ENCODE measurements around the gene CITED4.

CITED4 gene

DNA sequence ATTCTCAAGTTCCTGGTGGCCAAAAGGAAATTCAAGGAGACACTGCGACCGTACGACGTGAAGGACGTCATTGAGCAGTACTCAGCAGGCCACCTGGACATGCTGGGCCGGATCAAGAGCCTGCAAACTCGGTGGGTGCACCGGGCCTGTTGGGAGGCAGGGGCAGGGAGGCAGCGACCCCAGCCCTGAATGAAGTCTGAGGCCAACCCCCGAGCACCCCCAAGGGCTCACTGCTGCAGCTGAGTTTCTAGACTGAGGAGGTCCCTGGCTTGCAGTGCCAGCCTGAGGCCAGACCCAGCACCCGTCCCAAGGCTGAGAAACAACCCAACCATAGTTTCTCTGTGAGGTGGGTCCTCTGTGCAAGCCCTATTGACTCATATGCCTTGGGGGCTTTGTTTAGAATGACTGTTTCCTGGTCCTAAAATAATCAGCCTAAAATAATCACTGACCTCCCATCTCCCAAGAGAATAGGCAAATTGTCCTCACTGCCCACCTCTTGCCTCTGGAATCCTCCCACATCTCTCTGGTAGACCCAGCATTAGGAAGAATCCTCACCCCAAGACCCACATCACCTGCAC, 27.1 kb downstream of the CITED4 start:
- no peak for DNase-seq (ENCODE audit: low read depth in 2 of 2)

DNA sequence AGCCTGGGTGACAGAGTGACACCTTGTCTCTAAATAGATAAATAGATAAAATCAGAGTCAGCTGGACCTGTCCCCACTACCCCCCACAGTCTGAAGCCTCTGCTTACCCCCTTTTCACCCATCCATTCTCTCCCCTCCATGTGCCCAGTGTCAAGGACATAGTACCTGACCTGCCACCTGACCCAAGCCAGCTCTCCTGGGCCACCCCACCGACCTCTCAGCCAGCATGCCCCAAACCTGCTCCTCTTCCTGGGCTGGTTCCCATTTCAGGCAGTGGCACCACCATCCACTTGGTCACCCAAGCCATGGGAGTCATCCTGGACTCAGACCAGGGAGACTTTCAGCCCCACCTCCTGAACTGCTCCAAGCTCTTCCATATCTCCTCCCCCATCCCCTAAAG, 28.2 kb downstream of the CITED4 start:
- DNase-seq (ENCODE audit: low read depth in 2 of 2) = no peak

DNA sequence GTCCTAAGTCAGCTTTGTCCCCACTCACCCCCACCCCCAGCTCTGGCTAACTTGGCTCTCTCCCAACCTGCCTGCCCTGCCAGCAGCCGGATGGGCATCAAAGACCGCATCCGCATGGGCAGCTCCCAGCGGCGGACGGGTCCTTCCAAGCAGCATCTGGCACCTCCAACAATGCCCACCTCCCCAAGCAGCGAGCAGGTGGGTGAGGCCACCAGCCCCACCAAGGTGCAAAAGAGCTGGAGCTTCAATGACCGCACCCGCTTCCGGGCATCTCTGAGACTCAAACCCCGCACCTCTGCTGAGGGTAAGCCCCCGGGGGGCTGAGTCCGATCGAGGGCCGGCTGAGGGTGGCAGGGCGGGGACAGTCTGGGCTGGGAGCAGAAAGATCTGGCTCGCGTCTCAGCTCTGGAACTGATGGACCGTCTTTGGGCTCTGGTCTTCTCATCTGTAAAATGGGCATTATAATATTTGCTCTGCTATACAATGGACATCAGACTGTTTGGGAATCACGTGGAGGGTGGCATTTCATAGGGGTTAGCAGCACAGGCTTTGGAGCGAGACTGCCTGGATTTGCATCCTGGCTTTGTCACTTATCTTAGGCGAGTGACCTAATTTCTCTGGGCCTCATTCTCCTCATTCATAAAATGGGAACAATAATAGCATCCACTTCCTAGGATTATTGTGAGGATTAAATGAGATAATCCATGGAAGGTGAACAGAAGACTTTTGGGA, 31.0 kb downstream of the CITED4 start:
- DNase-seq (ENCODE audit: low read depth in 2 of 2) = no peak

DNA sequence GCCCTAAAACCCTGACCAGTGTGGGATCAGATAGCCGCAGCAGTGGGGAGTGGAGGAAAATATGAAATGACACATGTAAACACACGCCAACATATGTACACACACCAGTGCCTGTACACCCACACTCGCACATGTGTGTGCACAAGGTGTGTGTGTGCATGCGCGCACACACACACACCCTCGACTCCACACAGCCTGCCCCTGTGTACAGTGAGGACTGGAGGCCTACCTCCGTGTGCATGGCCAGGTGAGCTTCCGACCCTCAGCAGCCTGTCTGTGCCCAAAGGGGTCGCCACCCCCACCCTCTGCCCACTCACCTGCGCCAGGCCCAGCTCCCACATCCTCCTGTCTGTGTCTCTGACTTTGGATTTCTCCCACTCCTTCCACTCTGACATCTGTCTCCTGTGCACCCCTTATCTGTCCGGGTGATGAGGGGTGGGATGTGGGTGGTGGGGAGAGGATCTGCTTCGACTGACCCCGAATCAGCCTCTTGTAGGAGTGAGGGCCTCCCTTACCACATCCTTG, 31.7 kb downstream of the CITED4 start:
- DNase-seq (ENCODE audit: low read depth in 2 of 2) = no peak

DNA sequence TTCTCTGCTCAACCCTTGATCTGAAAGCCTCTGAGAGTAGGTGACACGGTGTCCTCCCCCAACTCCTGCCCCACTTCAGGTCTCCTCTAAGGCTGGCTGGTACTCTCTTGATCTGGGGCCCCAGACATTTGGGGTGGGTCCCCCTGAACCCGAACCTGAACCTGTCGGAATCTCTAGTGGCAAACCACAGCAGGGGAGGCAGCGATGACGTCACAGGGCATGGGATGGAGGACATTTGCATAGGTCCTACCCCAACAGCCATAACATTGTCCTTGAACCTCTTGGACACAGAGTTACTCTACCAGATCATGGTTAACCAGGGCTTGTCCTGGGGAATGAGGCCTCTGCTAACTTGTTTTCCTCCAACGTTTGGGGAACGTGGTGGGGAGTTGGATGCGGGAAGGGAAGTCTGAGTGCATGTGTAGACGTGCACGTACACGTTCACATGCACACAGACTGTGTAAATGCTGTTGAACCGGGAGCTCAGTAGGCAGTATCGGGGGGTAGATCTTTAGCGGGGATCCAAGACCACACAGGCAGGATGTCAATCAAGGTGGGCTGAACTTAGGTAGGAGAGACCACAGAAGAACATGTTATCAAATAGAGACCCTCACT, 32.4 kb downstream of the CITED4 start:
- DNase-seq (ENCODE audit: low read depth in 2 of 2) = no peak

DNA sequence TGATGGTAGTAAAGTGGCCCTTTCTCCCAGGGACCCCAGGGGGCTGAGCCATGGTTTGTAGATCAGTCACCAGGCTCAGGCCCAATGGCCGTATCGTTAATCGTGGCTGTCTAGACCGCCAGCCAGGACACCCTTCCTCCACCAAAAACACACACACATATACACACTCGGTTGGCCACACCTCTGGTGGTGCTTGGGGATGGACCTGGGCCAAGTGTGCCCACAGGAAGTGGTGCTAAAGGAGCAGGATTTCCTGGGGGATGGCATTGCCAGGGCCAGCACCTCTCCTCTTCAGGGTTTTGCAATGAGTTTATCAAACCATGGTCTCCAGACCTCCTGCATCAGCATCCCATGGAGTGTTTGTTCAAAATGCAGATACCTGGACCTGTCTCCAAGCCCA, 36.2 kb downstream of the CITED4 start:
- DNase-seq (ENCODE audit: low read depth in 2 of 2) = no peak

DNA sequence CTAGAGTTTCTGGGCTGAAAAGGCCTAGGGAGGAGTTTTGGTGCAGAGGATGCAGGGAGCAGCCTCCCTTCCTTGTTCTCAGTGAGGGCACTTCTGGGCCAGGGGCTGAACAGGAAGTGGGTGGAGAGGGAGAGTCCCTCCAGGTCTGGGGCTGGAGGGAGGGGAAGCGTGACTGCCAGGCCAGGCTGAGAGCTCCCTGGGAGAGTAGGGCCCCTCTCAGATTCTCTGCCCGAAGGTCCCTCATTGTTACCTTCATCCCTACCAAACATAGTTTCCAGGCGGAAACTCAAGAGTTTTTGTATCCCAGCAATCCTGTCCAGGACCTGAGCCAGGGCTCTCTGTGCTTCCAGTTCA, 36.8 kb downstream of the CITED4 start:
- no peak for DNase-seq (ENCODE audit: low read depth in 2 of 2)

DNA sequence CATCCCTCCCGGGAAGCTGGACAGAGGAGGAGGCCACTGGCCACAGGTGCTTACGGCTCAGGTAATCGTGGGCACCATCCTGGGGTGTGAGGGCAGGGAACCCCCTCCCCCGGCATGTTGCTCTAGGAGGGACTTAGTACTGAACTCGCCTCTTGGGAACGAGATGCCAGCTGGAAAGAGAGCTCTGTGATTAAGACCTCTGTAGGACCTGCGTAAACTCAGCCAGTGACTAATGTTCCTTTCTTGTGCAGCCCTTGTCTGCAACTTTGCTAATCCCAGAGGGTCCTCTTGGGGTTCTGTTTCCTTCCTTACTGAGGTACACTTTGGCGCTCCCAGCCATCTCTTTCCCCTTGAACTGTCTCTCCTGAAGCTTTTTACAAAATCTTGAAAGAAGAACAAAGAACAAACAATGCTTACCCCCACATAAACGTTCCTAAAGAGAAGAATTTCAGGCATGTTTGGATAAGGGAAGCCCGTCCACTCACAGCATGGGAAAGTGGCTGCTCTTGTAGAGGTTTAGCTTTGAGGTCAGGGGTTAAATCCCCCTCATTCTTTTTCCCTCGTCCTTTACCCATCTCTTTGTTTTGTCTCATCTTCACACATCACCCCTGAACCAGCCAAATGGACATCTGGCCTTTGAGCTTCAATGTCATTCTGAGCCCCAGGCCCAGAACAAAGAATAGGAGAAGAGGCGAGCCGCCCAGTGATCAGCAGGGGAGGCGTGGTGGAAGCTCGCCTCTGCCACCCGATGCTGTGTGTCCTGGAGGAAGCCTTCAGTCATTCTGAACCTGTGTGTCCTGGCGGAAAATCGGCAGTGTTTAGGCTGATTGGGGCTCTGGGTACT, 37.4 kb downstream of the CITED4 start:
- no peak for DNase-seq (ENCODE audit: low read depth in 2 of 2)

DNA sequence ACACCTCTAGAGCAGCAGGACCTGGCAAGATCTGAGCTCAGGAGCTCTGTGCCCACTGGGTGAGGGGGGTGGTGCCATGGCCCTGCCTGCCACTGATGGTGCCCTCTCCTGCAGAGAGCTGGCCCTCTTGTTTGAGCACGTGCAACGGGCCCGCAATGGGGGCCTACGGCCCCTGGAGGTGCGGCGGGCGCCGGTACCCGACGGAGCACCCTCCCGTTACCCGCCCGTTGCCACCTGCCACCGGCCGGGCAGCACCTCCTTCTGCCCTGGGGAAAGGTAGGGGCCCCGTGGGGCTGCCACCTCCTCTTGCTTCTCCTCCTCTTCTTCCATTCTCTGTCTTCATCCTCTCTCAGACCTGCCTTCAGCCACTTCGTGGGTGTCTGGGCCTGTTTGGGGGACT, 38.2 kb downstream of the CITED4 start:
- no peak for DNase-seq (ENCODE audit: low read depth in 2 of 2)

DNA sequence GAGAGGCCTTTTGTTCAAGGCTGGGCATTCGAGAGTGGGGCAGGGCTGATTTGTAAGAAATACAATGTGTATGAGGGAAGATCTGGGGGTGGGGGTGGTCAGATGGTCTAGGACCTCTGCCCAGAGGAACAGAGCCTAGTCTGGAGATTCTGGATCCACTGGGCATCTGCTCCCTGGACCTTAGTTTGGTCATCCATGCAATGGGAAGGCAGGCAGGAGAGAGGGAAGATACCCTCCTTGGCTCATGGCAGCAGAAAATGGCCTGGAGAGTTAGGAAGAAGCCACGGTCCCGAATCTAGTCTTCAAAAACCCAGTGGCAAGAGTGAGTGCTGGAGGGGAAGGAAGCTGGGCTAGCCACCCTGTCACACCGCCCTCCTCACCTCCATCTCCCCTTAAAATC, 38.8 kb downstream of the CITED4 start:
- no peak for DNase-seq (ENCODE audit: low read depth in 2 of 2)

DNA sequence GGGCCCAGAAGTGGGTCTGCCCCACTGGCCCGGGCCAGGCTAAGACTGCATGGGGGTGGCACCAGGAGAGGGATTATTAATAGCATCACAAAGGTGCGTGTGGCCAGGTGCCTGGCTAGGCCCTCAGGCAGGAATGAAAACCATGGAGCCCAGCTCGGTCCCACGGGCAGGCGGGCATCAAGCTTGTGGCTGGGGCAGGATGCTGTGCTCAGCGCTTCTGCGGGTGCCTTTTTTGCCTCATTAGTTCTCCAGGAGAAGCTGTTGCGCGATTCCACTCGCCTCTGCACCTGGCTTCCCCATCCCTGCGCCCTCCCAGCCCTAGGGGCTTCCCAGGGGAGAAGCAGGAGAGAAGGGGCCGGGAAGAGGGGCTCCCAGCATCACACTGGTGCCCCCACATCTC, 39.3 kb downstream of the CITED4 start:
- DNase-seq (ENCODE audit: low read depth in 2 of 2) = no peak

DNA sequence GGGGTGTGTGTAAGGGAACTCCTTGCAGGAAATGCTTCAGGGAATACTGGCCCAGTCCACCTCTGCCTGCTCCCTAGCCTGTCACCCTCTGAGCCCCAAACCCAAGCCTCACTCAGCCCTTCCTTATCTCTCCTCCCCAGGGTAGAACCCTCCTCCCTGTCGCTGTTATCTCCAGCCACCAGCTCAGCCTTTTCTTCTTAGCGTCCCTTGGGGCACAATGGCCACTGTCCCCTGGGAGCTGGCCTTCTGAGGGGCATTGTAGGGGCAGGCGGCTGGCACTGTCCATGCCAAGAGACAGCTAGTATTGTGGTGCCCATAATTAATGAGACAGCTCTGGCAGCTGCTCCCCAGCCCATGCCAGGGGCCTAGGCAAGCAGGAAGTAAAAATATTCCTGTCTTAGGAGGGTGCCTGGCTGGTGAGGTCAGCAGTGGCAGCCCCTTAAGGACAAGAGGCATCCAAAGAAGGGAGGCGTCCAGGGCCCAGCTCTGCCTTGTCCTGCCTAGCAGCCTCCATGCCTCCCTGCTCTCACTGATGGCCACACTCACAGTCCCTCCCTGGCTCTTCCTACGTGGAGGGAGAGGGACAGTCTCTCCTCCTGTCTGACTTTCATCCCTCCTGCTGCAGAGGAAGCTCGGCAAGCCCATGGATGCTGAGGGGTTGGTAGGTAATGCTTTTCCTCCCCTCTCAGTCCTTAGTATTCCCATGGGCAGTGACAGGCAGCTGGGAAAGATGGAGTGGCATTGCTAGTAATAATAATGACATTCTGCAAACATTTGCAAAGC, 41.1 kb downstream of the CITED4 start:
- DNase-seq (ENCODE audit: low read depth in 2 of 2) = no peak

DNA sequence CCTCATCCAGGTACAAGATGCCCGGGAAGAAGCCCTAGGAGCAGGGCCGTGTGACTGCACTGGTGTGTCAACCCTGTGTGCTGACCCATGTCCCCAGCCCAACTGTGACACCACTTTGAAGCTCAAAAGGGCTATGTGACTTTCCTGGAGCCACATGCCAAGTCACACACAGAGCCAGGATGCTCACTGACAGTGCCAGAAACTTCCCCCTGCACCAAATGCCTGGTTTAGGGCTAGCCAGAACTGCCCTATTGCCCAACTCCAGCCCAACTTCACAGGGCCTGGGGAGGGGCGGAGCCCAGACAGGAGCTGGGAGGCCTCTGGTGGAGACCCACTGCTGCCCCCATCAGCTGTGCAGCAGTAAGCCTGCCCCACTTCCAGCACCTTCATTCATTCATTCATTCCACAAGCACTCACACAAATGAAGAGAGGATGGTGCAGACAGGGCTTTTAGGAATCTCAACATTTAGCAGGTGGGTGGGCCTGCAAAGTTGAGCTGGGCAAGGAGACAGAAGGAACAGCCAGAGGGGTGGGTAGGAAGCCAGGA, 41.8 kb downstream of the CITED4 start:
- DNase-seq (ENCODE audit: low read depth in 2 of 2) = no peak

DNA sequence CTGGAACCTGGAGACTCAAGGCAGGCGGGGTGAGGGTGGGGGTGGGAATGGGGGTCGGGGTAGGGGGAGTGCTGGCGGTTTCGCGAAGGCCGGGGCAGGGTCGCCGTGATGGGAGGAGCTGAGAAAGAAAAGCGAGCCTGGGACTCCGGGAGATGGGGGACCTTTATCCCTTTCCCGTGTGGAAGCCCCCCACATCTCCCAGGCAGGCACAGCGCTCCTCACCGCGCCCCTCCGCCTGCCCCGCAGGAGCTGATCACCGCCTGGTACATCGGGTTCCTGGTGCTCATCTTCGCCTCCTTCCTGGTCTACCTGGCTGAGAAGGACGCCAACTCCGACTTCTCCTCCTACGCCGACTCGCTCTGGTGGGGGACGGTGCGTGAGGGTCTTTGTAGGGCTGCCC, 43.1 kb downstream of the CITED4 start:
- no peak for DNase-seq (ENCODE audit: low read depth in 2 of 2)

DNA sequence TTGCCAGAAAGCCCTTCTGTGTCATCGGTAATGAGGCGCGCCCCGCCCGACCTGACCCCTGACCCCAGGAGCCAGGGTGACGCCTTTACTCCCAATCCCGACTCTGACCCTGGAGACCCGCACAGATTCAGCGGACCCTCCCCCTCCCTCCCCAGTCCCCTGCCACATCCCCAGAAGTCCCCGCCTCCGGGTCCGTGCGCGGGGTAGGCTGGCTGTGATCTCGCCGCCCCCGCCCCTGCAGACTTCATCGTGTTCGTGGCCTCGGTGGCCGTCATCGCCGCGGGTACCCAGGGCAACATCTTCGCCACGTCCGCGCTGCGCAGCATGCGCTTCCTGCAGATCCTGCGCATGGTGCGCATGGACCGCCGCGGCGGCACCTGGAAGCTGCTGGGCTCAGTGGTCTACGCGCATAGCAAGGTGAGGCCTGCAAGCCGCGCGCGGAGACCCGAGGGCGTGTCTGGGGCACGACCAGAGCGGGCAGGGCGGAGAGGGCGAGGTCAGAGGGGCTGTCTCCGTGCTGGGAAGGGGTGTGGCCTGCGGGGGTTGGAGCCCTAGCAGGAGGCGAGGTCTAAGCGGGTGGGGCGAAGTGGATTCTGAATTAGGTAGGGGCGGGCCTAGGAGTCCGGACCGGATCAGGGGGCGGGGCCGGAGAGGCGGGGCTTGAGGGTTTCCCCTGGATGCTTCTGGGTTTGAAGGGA, 43.8 kb downstream of the CITED4 start:
- peak; percentile 74 to 86 for DNase-seq (ENCODE audit: low read depth in 2 of 2)

DNA sequence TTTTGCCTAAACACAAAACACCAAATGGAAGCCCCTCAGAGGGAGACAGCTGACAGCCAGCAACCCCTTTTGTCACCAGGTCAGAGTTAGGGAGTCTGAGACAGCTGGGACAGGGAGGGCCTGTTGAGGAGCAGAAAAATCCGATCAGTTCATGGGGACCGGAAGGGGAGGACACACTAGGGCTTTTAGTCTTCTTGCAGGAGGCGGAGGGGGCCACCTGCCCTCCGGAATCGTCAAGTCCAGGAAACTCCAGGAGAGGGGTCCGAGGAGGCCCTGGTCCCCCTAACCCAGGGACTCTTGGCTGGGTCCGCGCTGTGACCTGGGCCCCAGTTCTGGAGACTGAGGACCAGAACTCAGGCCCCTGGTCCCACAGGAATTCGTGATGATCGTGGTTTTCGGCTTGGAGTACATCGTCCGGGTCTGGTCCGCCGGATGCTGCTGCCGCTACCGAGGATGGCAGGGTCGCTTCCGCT, 44.3 kb downstream of the CITED4 start:
- DNase-seq (ENCODE audit: low read depth in 2 of 2) = no peak

DNA sequence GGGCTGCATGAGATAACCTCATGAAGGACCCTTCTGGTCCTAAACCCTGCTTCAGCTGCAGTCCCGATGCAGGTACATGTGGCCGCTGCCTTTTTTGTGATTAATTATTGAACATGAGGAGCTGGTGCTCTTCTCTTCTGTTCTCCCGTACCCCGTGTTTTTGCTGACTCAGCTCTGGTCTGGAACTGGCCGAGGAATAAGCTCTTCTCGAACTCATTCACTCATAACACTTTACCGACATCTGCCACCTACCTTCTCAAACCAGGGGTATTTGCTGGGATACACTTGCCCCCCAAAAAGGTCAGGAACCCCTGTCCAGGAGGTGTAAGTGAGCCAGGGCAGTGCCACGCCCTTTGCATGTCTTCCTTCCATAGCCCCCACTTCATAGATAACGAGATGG, 46.7 kb downstream of the CITED4 start:
- DNase-seq (ENCODE audit: low read depth in 2 of 2) = no peak

Measured in stimulated activated CD8-positive, alpha-beta memory T cell treated with anti-CD3 and anti-CD28 coated beads, Interleukin-2, amount 100 ng/mL, for 48 hours (primary cell).